Measurements from ENCODE around the gene THPO.

THPO gene

GRCh38 chr3:184384856-184385422, 6.9 kb upstream of the THPO start:
- no peak for DNase-seq (ENCODE audit: low read depth)

GRCh38 chr3:184384342-184384741, 6.3 kb upstream of the THPO start:
- no peak for DNase-seq (ENCODE audit: low read depth)

GRCh38 chr3:184383033-184383740, 5.2 kb upstream of the THPO start:
- DNase-seq (ENCODE audit: low read depth): no peak

GRCh38 chr3:184382326-184383032, 4.5 kb upstream of the THPO start:
- DNase-seq (ENCODE audit: low read depth): no peak

- no peak for DNase-seq (ENCODE audit: low read depth)
Observed at GRCh38 chr3:184381261-184382224, 3.5 kb upstream of the THPO start.

- no peak for DNase-seq (ENCODE audit: low read depth)
Observed at GRCh38 chr3:184380627-184381260, 2.7 kb upstream of the THPO start.

- DNase-seq (ENCODE audit: low read depth): no peak
Observed at GRCh38 chr3:184380185-184380626, 2.2 kb upstream of the THPO start.

GRCh38 chr3:184379358-184380184, 1.6 kb upstream of the THPO start, which contains the start of gene CHRD:
Gene CHRD (plus strand): TSS chr3:184380054. CDS start chr3:184380319, 265 bp downstream.
- no peak for DNase-seq (ENCODE audit: low read depth)

GRCh38 chr3:184378651-184379357, 797 bp upstream of the THPO start:
- DNase-seq (ENCODE audit: low read depth): no peak

- DNase-seq (ENCODE audit: low read depth): no peak
Observed at GRCh38 chr3:184377374-184377773, 633 bp downstream of the THPO start.

- DNase-seq (ENCODE audit: low read depth): no peak
Observed at GRCh38 chr3:184375747-184376461, 2.1 kb downstream of the THPO start.

GRCh38 chr3:184373422-184373821, 4.6 kb downstream of the THPO start:
- DNase-seq (ENCODE audit: low read depth): no peak

- no peak for DNase-seq (ENCODE audit: low read depth)
Observed at GRCh38 chr3:184372911-184373310, 5.1 kb downstream of the THPO start.

GRCh38 chr3:184372296-184372821, 5.6 kb downstream of the THPO start:
- no peak for DNase-seq (ENCODE audit: low read depth)

- DNase-seq (ENCODE audit: low read depth): peak; percentile 39
Observed at GRCh38 chr3:184371570-184372018, 6.4 kb downstream of the THPO start.

- no peak for DNase-seq (ENCODE audit: low read depth)
Observed at GRCh38 chr3:184368586-184369183, 9.3 kb downstream of the THPO start.

GRCh38 chr3:184368116-184368515, 9.9 kb downstream of the THPO start:
- DNase-seq (ENCODE audit: low read depth): no peak

- DNase-seq (ENCODE audit: low read depth): no peak
Observed at GRCh38 chr3:184366619-184367289, 11.3 kb downstream of the THPO start.
